Upper lobe of left lung (tissue), 4 donors: ENCODE data around the gene CELSR1.

ENCODE experiments used
- CTCF ChIP-seq, 6 experiments: fragments of 450-650 bp in 4 of 6; fragments of 200-600 bp in 2 of 6; sonication (generic) in 2 of 6; IDR thresholded peaks; one replicate each; pipeline ENCODE4 v1.5.1; 2016 to 2019; ENCODE audit warnings: antibody characterized with exemption in 6 of 6
- EP300 ChIP-seq, 4 donors: sonication (generic); formaldehyde crosslinking; IDR thresholded peaks; one replicate each; pipeline ENCODE4 v1.5.1; 2017; ENCODE audit warnings: antibody characterized with exemption in 4 of 4, control low read depth in 2 of 4
- POLR2A ChIP-seq, 4 donors: fragments of 450-650 bp; IDR thresholded peaks; one replicate each; pipeline ENCODE4 v1.5.1; 2016 to 2017; ENCODE audit warnings: antibody characterized with exemption in 4 of 4, mild to moderate bottlenecking in 2 of 4
- POLR2AphosphoS5 ChIP-seq, 2 donors: sonication (generic); formaldehyde crosslinking; IDR thresholded peaks; one replicate each; pipeline ENCODE4 v1.5.1; 2017; ENCODE audit warnings: antibody characterized with exemption in 2 of 2

- no peak for TF ChIP-seq POLR2AphosphoS5 (IDR thresholded peaks at IDR 0.05)
- TF ChIP-seq CTCF (IDR thresholded peaks at IDR 0.05), result no peak
- no peak for TF ChIP-seq EP300 (IDR thresholded peaks at IDR 0.05)
- no peak for TF ChIP-seq POLR2A (IDR thresholded peaks at IDR 0.05)
Measured at GRCh38 chr22:46484156-46484860, 53.1 kb downstream of the CELSR1 start.
